HG03066 (cell line): ENCODE measurements around the gene METTL22.

Experiments
- ATAC-seq: cut with Tn5 transposase; IDR thresholded peaks from one replicate; pipeline ENCODE4 v1.9.1; 2021; ENCODE audit warnings: low read depth; ENCODE audit not compliant: unreplicated experiment

The METTL22 gene

GRCh38 chr16:8621572-8622314 lies at the start of gene METTL22:
Gene METTL22 (plus strand): TSS chr16:8621698. CDS start chr16:8625666, 3,968 bp downstream.
- ATAC-seq: peak; percentile 84

- ATAC-seq: no peak
These were observed 49.2 kb upstream of the METTL22 start for GRCh38 chr16:8572063-8572918.

GRCh38 chr16:8572919-8573724 lies 48.4 kb upstream of the METTL22 start:
- no peak for ATAC-seq

GRCh38 chr16:8575399-8575798 lies 46.1 kb upstream of the METTL22 start:
- ATAC-seq: no peak

- ATAC-seq: no peak
These were observed 45.1 kb upstream of the METTL22 start for GRCh38 chr16:8576141-8577004.

- no peak for ATAC-seq
These were observed 43.7 kb upstream of the METTL22 start for GRCh38 chr16:8577678-8578304.

- no peak for ATAC-seq
These were observed 41.9 kb upstream of the METTL22 start for GRCh38 chr16:8579559-8579958.

GRCh38 chr16:8581831-8582580 lies 39.5 kb upstream of the METTL22 start:
- no peak for ATAC-seq

GRCh38 chr16:8583199-8583598 lies 38.3 kb upstream of the METTL22 start:
- no peak for ATAC-seq

GRCh38 chr16:8583732-8584131 lies 37.8 kb upstream of the METTL22 start:
- ATAC-seq: no peak

GRCh38 chr16:8585041-8585440 lies 36.5 kb upstream of the METTL22 start:
- no peak for ATAC-seq

GRCh38 chr16:8585857-8586256 lies 35.6 kb upstream of the METTL22 start:
- ATAC-seq: no peak

GRCh38 chr16:8587065-8587464 lies 34.4 kb upstream of the METTL22 start:
- no peak for ATAC-seq

GRCh38 chr16:8588682-8589056 lies 32.8 kb upstream of the METTL22 start:
- no peak for ATAC-seq

- no peak for ATAC-seq
These were observed 32.2 kb upstream of the METTL22 start for GRCh38 chr16:8589057-8589899.

GRCh38 chr16:8589900-8590688 lies 31.4 kb upstream of the METTL22 start, which contains the start of gene TMEM114:
Gene TMEM114 (minus strand): TSS chr16:8590511. CDS start chr16:8589838, 673 bp downstream.
- ATAC-seq: no peak

GRCh38 chr16:8590811-8591210 lies 30.7 kb upstream of the METTL22 start:
- no peak for ATAC-seq
